ENCODE results near the gene OR14K1. TPM values are rescaled to one million over a fixed set of nuclear protein-coding genes. Genes with fewer than 3 reads are reported as not detected.

The OR14K1 gene
- total and polyA plus RNA-seq, 9 of the 15 experiments (the other 6 are each of a cell fraction or from before 2014, with no cell fraction given), result not detected

GRCh38 chr1:247749870-247750269, 11.5 kb downstream of the OR14K1 start:
- CTCF ChIA-PET (ENCODE audit: low intra/inter-chr PET ratio), result no interaction called here
- no TSS peak for BruUV-seq (replicated peaks)
- intact Hi-C loops (cut with micrococcal nuclease) (no loop called here), in situ Hi-C loops (cut with MboI) (no loop called here)
- Histone ChIP-seq H3K9me3 (replicated peaks; ENCODE audit: control insufficient read depth, insufficient read depth, low read depth, low read length) (peaks cover 5% of the 10 kb centered on the region; the same call in 1 of the 2 replicates), H3K79me2 (ENCODE audit: control insufficient read depth, insufficient read depth, low read length) (no peaks in the 10 kb centered on the region), H3K36me3 (ENCODE audit: control insufficient read depth, insufficient read depth, low read length) (no peaks in the 10 kb centered on the region), H3K4me2 (ENCODE audit: insufficient read depth, low read length) (no peak overlapping the region), H4K20me1 (replicated peaks; ENCODE audit: control insufficient read depth, insufficient read depth, low read length) (no peaks in the 10 kb centered on the region), H3K9ac (ENCODE audit: insufficient read depth in 1 of 2, low read depth in 2 of 2, low read length in 2 of 2) (no peak overlapping the region), H3K27me3 (ENCODE audit: control insufficient read depth in 2 of 2, insufficient read depth in 2 of 2, low read length in 2 of 2) (no peaks in the 10 kb centered on the region), H3K4me3 (no peak overlapping the region), H3K4me1 (replicated peaks in 1 of 2; ENCODE audit: control insufficient read depth in 2 of 2, insufficient read depth in 2 of 2, low read length in 2 of 2) (no peaks in the 10 kb centered on the region; a peak in 1 of 5 replicates), H3K9me1 (ENCODE audit: control insufficient read depth, insufficient read depth, low read length) (no peaks in the 10 kb centered on the region), H2AFZ (ENCODE audit: low read depth, low read length) (no peak overlapping the region), H3K27ac (ENCODE audit: extremely low read depth, low read depth, low read length) (no peak overlapping the region)
- 0% methylated on average over 1 of the region's 1 CpG for WGBS (ENCODE audit: insufficient coverage, low coverage, missing lambda C conversion rate)
- DNase-seq (ENCODE audit: extremely low read depth in 1 of 4, low spot score in 3 of 4) (no peak), FAIRE-seq (no peak), ATAC-seq (no peak)
- POLR2A ChIA-PET, result no interaction called here
- TF ChIP-seq RNF219 (CRISPR knock-in tag; IDR thresholded peaks at IDR 0.05) (no peak), ZC3H11A (IDR thresholded peaks at IDR 0.05; ENCODE audit: low read depth, low read length) (no peak), SIX5 (IDR thresholded peaks at IDR 0.05; ENCODE audit: borderline replicate concordance in 1 of 2, insufficient read depth in 1 of 2, low read depth in 1 of 2, low read length in 2 of 2) (no peak), MCM3 (IDR thresholded peaks at IDR 0.05) (no peak), FOXK1 (CRISPR knock-in tag; IDR thresholded peaks at IDR 0.05; ENCODE audit: borderline replicate concordance) (no peak), NFIX (CRISPR knock-in tag; IDR thresholded peaks at IDR 0.05; ENCODE audit: low read depth) (no peak), ZNF24 (IDR thresholded peaks at IDR 0.05) (no peak), BCOR (IDR thresholded peaks at IDR 0.05) (no peak), ADNP (tag; IDR thresholded peaks at IDR 0.05) (no peak), PBX2 (CRISPR knock-in tag; IDR thresholded peaks at IDR 0.05; ENCODE audit: low read depth) (no peak), PBX2 (tag; conservative IDR thresholded peaks at IDR 0.05; ENCODE audit: low read depth) (no peak), ZNF436 (CRISPR knock-in tag; IDR thresholded peaks at IDR 0.05) (no peak), MTA1 (IDR thresholded peaks at IDR 0.05; ENCODE audit: borderline replicate concordance) (no peak), HEY1 (CRISPR knock-in tag; IDR thresholded peaks at IDR 0.05; ENCODE audit: borderline replicate concordance) (no peak), ZNF174 (CRISPR knock-in tag; IDR thresholded peaks at IDR 0.05) (no peak), GTF2F1 (IDR thresholded peaks at IDR 0.05; ENCODE audit: low read depth, low read length) (no peak), MED1 (CRISPR knock-in tag; IDR thresholded peaks at IDR 0.05; ENCODE audit: borderline replicate concordance) (no peak), HDGF (IDR thresholded peaks at IDR 0.05) (no peak), CREB5 (CRISPR knock-in tag; IDR thresholded peaks at IDR 0.05) (no peak), POLR2G (IDR thresholded peaks at IDR 0.05; ENCODE audit: low read depth, low read length) (no peak)

Data from K562 (cell line).